GM19099 (cell line): Measurements from ENCODE around the gene RBMX2.

Source experiments
- POLR2A ChIP-seq: IDR thresholded peaks from 3 replicates; pipeline ENCODE4 v1.6.1; 2011; ENCODE audit warnings: low read depth; ENCODE audit not compliant: insufficient read length; ENCODE audit errors: extremely low read depth

RBMX2 gene

DNA sequence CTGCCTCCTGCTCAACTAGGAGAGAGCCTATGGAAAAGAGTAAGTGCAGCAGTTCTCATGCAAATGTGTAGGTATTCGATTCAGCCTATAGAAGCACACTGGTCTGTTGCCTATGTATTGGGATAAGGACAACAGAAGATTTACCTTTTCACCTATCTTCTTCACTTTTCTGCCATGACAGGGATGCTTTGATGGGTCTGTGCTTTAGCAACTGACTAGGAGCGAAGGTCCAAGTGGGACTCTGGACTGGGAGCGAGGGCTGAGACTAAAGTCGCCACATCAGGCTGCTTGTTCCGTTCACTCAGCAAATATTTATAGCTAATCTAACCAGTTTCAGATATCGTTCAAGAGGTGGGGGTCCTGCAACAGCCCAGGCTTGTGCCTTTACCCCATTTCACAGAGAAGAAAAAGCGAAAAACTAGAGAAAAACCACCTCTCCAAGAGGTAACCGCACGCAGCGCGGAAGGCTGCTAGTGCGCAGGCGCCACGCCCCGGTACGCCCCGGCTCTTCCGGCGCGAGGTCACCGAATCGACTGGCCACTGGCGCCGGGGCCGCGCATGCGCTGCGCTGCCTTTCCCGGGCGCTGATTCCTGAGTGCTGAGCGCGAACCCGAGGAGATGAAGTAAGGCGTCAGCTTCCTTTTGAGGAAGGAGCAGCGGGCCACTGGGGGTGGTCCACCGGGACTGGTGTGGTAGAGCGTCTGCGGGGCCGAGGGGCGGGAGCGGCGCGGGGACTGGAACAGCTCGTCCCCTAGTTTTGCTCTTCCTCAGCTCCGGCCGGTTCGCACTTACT is at the start of gene RBMX2:
RBMX2 (plus strand) TSS at position 573 of the 793 bp plus-strand sequence; CDS start at position 619, 46 bp downstream.
- TF ChIP-seq POLR2A, result peak; percentile 85

- no peak for TF ChIP-seq POLR2A
Observed at GRCh38 chrX:130376077-130376476, 25.7 kb upstream of the RBMX2 start.

- no peak for TF ChIP-seq POLR2A
Observed at GRCh38 chrX:130378024-130378669, 23.6 kb upstream of the RBMX2 start.

- no peak for TF ChIP-seq POLR2A
Observed at GRCh38 chrX:130385520-130385919, 16.3 kb upstream of the RBMX2 start, which contains the start of gene GPR119. TSS of gene GPR119 (minus strand) at chrX:130385674. CDS start at chrX:130385447, 227 bp downstream.

GRCh38 chrX:130386408-130386808 is 15.4 kb upstream of the RBMX2 start:
- no peak for TF ChIP-seq POLR2A

GRCh38 chrX:130393451-130394074 is 8.2 kb upstream of the RBMX2 start:
- TF ChIP-seq POLR2A, result no peak

DNA sequence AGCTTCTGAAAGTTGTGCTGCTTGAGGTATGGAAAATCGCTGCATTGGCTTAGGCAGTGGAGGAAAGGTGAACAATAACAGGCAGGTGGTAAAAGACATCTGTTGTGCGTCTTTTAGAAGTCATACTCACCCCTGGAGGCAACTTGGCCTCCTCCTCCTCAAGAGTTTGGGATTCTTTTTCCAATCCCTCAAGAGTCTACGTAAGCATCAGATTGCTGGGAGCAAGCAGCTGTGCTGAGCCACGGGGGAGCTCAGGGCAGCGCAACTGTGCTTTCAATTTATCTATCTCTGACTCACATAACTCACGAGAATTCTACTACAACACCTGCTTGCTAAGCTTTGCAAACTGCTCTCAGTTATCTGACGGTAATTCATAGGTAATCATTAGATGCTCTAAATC is 6.4 kb upstream of the RBMX2 start:
- TF ChIP-seq POLR2A, result no peak

DNA sequence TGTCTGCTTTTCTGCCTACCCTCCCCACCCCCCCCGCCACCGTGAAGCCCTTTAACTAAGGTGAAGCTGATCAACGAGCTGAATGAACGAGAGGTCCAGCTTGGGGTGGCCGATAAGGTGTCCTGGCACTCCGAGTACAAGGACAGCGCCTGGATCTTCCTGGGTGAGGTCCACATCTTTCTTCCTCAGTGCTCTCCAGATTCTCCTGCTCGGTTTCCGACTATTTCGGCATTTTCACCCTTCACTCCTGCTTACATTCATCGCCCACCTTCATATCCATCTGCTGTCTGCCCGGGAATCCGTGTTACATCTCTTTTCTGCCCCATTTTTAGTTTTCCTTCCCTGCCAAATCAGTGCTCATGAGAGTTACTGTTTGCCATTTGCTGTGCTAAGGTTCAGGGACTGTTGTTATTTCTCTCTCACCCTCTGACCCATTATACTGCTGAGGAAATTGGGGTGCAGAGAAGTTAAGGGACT is 459 bp downstream of the RBMX2 start:
- TF ChIP-seq POLR2A, result no peak

- TF ChIP-seq POLR2A, result no peak
Observed at GRCh38 chrX:130413415-130413814, 11.6 kb downstream of the RBMX2 start.

- TF ChIP-seq POLR2A, result no peak
Observed at GRCh38 chrX:130414800-130415199, 13.0 kb downstream of the RBMX2 start.

- no peak for TF ChIP-seq POLR2A
Observed at GRCh38 chrX:130415201-130415600, 13.4 kb downstream of the RBMX2 start.

DNA sequence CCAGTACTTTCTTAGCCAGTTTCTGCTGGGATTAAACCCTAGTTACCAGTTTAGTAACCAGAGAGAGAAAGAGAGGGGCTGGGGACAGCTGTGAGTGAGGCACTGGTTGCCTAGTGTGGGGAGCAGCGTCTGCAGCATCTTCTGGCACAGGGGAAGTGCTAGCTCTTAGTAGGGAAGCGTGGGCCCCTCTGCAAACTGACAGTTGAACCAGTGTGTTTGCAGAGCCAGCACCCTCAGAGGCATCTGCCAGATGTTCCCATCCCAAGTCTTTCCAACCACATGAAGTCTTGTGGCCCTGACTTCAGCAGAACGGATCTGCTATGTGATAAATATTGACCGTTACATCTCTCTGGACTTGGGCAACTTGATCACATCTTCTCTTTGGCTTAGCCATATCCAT is 15.0 kb downstream of the RBMX2 start:
- no peak for TF ChIP-seq POLR2A

DNA sequence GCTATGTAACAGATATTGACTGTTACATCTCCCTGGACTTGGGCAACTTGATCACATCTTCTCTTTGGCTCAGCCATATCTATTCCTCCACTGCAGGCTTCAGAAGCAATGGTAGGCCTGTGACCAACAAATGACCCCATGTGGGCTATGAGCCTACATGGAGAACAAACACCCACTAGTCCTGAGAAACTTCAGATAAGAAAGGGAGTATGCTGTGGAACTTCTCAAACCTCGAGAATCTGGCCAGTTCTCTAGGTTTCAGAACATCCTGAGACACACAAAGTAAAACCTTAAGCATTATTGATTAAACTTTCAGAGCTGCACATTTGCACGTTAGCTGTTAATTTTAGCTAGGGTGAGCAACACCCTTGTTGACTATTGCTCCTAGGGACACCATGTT is 16.3 kb downstream of the RBMX2 start:
- no peak for TF ChIP-seq POLR2A

DNA sequence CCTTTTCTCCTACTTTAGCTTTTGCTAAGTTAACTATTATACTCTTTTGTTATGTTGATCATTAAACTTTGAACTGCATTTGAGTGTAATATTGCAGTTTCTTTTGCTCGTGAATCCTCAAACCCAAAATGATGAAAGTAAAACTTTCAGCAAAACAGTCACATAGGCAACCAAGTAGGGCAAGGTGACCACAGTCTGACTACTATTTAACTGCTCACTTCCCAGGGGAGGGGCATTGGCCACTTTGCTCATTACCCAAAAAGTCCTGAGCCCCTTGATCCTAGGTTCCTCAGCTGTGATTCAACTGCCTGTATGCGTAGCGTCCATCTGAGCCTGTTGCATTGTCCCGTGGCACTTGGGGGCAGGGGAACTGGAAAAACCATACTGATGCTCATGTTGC is 17.0 kb downstream of the RBMX2 start:
- TF ChIP-seq POLR2A, result no peak

GRCh38 chrX:130419263-130419662 is 17.5 kb downstream of the RBMX2 start:
- no peak for TF ChIP-seq POLR2A

DNA sequence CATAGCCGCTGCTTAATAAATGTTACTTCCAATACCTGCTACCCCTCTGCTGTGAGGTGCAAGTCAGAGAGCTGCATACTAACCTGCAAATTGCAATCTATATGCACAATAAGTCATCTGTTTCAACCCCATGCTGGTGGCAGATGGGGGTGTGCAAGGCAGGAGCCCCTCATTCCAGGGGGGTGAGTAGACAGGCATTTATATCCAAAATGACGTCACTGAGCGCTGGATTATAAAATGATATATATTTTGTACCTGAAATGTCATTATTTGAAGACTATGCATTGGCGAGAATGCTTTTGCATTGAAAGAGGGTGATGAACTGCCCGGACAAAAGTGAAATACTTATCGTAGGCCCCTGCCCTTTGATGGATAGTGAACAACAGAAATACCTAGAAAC is 24.7 kb downstream of the RBMX2 start:
- TF ChIP-seq POLR2A, result no peak
